ENCODE data around the gene NOP16. TPM values are rescaled to one million over a fixed set of nuclear protein-coding genes. Genes with fewer than 3 reads are reported as not detected.

The NOP16 gene
- polyA plus RNA-seq, 10 donors, result 21.6 to 34.0 (median 28.2) TPM

Other genes with a start within 250 kb of the NOP16 start
- 10 to 100 TPM; 10.7 to 18.5 (median 14.4) TPM for gene SIMC1, start 150.2 kb downstream of the NOP16 start, polyA plus RNA-seq (ENCODE audit: insufficient read length in 10 of 10)
- gene KIAA1191, start 26.8 kb downstream of the NOP16 start, polyA plus RNA-seq (ENCODE audit: insufficient read length in 10 of 10), result 10 to 100 TPM; 53.6 to 69.0 (median 58.6) TPM
- gene ARL10, start 23.1 kb downstream of the NOP16 start, polyA plus RNA-seq (ENCODE audit: insufficient read length in 10 of 10), result 10 to 100 TPM in 6 of 10 donors, 1 to 10 TPM in 4; 8.6 to 13.6 (median 10.9) TPM
- gene HIGD2A, start 153 bp upstream of the NOP16 start, polyA plus RNA-seq (ENCODE audit: insufficient read length in 10 of 10), result 100 to 1,000 TPM; 129 to 183 (median 157) TPM
- gene CLTB, start 27.9 kb upstream of the NOP16 start, polyA plus RNA-seq (ENCODE audit: insufficient read length in 10 of 10), result 10 to 100 TPM; 42.0 to 67.1 (median 50.2) TPM
- gene FAF2, start 59.8 kb upstream of the NOP16 start, polyA plus RNA-seq (ENCODE audit: insufficient read length in 10 of 10), result 10 to 100 TPM; 22.9 to 33.3 (median 27.4) TPM
- 10 to 100 TPM; 22.0 to 48.4 (median 27.0) TPM for gene RNF44, start 148.8 kb upstream of the NOP16 start, polyA plus RNA-seq (ENCODE audit: insufficient read length in 10 of 10)
- gene CDHR2, start 160.7 kb upstream of the NOP16 start, polyA plus RNA-seq (ENCODE audit: insufficient read length in 10 of 10), result under 1 TPM in 8 of 10 donors, not detected in 2; 0.27 to 0.88 (median 0.49) TPM
- gene GPRIN1, start 221.6 kb upstream of the NOP16 start, polyA plus RNA-seq (ENCODE audit: insufficient read length in 10 of 10), result 1 to 10 TPM in 3 of 10 donors, under 1 TPM in 7; 0.38 to 4.1 (median 0.63) TPM
- under 1 TPM in 1 of 10 donors, not detected in 9; 0.15 TPM for gene SNCB, start 241.9 kb upstream of the NOP16 start, polyA plus RNA-seq (ENCODE audit: insufficient read length in 10 of 10)
- under 1 TPM in 2 of 10 donors, not detected in 8; 0.05 to 0.17 TPM for gene EIF4E1B, start 242.1 kb upstream of the NOP16 start, polyA plus RNA-seq (ENCODE audit: insufficient read length in 10 of 10)

All from muscle of back (tissue), 10 donors.